Fibroblast of skin of right quadriceps (primary cell): Measurements from ENCODE around the gene ADORA2B.

Experiments
- DNase-seq: peaks from one replicate; pipeline ENCODE4 v3.0.0-alpha.2; 2013

Gene ADORA2B

GRCh38 chr17:15998031-15998562 lies 53.2 kb downstream of the ADORA2B start:
- no peak for DNase-seq

GRCh38 chr17:15999141-15999973 lies 54.4 kb downstream of the ADORA2B start, which contains the start of the genes TTC19 and ZSWIM7:
TTC19 (plus strand) TSS chr17:15999824; CDS start chr17:15999849, 25 bp downstream.
ZSWIM7 (minus strand) TSS chr17:15999704; CDS start chr17:15999594, 110 bp downstream.
- DNase-seq: peak; percentile 93

- peak; percentile 25 for DNase-seq
These were observed 55.3 kb downstream of the ADORA2B start for GRCh38 chr17:15999974-16000827.

GRCh38 chr17:16001226-16001897 lies 56.4 kb downstream of the ADORA2B start:
- DNase-seq: no peak

- no peak for DNase-seq
These were observed 57.9 kb downstream of the ADORA2B start for GRCh38 chr17:16002708-16003260.

- DNase-seq: no peak
These were observed 58.9 kb downstream of the ADORA2B start for GRCh38 chr17:16003841-16004240.

- DNase-seq: no peak
These were observed 60.7 kb downstream of the ADORA2B start for GRCh38 chr17:16005636-16006035.

GRCh38 chr17:16007439-16007838 lies 62.5 kb downstream of the ADORA2B start:
- no peak for DNase-seq

- DNase-seq: peak; percentile 71
These were observed 69.0 kb downstream of the ADORA2B start for GRCh38 chr17:16013943-16014407.

- no peak for DNase-seq
These were observed 74.4 kb downstream of the ADORA2B start for GRCh38 chr17:16019347-16019746.

GRCh38 chr17:16023881-16024280 lies 79.0 kb downstream of the ADORA2B start:
- no peak for DNase-seq

- no peak for DNase-seq
These were observed 80.3 kb downstream of the ADORA2B start for GRCh38 chr17:16025202-16025601.
